Astrocyte (in vitro differentiated cells and primary cell): ENCODE measurements around the gene ASPG.

Experiments
- CTCF ChIP-seq: IDR thresholded peaks from 2 replicates; pipeline ENCODE4 v1.5.1; 2011; ENCODE audit warnings: low read depth, mild to moderate bottlenecking, inconsistent platforms, low read length, moderate library complexity; ENCODE audit not compliant: insufficient read depth
- EZH2 ChIP-seq: IDR thresholded peaks from 2 replicates; pipeline ENCODE4 v1.6.1; 2012; ENCODE audit warnings: mild to moderate bottlenecking, low read length, inconsistent platforms; ENCODE audit not compliant: insufficient read depth

- no peak for TF ChIP-seq CTCF
- TF ChIP-seq EZH2: no peak
Measured at GRCh38 chr14:104145826-104146601, 60.5 kb downstream of the ASPG start.
